Measurements from ENCODE around the gene SSTR5. TPM values are rescaled to one million over a fixed set of nuclear protein-coding genes. Genes with fewer than 3 reads are reported as not detected.

The SSTR5 gene
- total RNA-seq, 1 donor from 2014 or later, result not detected

- ATAC-seq (no peak), DNase-seq (no peak)
- Histone ChIP-seq H3K4me1 (no peaks in the 10 kb centered on the region), H3K36me3 (no peaks in the 10 kb centered on the region), H3K4me3 (no peak overlapping the region), H3K9me3 (no peaks in the 10 kb centered on the region), H3K27me3 (ENCODE audit: low read depth) (peaks cover 56% of the 10 kb centered on the region), H3K27ac (no peak overlapping the region)
- TF ChIP-seq, protein P1, sequence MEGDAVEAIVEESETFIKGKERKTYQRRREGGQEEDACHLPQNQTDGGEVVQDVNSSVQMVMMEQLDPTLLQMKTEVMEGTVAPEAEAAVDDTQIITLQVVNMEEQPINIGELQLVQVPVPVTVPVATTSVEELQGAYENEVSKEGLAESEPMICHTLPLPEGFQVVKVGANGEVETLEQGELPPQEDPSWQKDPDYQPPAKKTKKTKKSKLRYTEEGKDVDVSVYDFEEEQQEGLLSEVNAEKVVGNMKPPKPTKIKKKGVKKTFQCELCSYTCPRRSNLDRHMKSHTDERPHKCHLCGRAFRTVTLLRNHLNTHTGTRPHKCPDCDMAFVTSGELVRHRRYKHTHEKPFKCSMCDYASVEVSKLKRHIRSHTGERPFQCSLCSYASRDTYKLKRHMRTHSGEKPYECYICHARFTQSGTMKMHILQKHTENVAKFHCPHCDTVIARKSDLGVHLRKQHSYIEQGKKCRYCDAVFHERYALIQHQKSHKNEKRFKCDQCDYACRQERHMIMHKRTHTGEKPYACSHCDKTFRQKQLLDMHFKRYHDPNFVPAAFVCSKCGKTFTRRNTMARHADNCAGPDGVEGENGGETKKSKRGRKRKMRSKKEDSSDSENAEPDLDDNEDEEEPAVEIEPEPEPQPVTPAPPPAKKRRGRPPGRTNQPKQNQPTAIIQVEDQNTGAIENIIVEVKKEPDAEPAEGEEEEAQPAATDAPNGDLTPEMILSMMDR (IDR thresholded peaks at IDR 0.05), result no peak
- intact Hi-C loops (cut with DNase I), result no loop called here
These were observed 46.6 kb downstream of the SSTR5 start for GRCh38 chr16:1119129-1119528.

GRCh38 chr16:1119766-1120576 is 47.4 kb downstream of the SSTR5 start:
- Histone ChIP-seq H3K27me3 (ENCODE audit: low read depth) (peaks cover 57% of the 10 kb centered on the region), H3K27ac (no peak overlapping the region), H3K4me3 (no peak overlapping the region), H3K9me3 (no peaks in the 10 kb centered on the region), H3K36me3 (no peaks in the 10 kb centered on the region), H3K4me1 (no peaks in the 10 kb centered on the region)
- intact Hi-C loops (cut with DNase I), result no loop called here
- no peak for DNase-seq
- ATAC-seq, result no peak
- TF ChIP-seq, protein P1 (IDR thresholded peaks at IDR 0.05), result no peak

DNA sequence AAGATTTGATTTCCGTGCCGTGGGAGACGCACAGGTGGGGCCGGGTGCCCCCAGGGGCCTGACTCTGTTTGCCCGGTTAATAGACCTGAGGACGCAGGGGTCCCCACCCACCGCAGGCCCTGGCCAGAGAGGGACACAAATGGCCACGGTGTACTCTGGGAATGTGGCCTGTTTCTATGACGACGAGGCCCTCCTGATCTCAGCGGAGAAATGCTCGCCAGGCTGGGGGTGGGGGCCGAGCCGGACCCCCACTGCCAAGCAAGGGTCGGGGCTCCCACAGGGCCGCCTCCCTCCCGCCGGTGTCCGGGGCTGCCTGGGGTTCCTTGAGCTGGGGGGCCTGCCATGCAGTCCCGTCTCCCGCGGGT is 48.0 kb downstream of the SSTR5 start:
- H3K4me1 ChIP-seq, result no peaks in the 10 kb centered on the region
- peaks cover 63% of the 10 kb centered on the region for H3K27me3 ChIP-seq (ENCODE audit: low read depth)
- H3K27ac ChIP-seq, result no peak overlapping the region
- ATAC-seq (no peak), DNase-seq (no peak)
- TF ChIP-seq, protein P1 (IDR thresholded peaks at IDR 0.05), result no peak
- H3K9me3 ChIP-seq, result no peaks in the 10 kb centered on the region
- no peak overlapping the region for H3K4me3 ChIP-seq
- intact Hi-C loops (cut with DNase I), result no loop called here
- H3K36me3 ChIP-seq, result no peaks in the 10 kb centered on the region

- Histone ChIP-seq H3K36me3 (no peaks in the 10 kb centered on the region), H3K27ac (no peak overlapping the region), H3K4me1 (no peaks in the 10 kb centered on the region), H3K9me3 (no peaks in the 10 kb centered on the region), H3K4me3 (no peak overlapping the region), H3K27me3 (ENCODE audit: low read depth) (peaks cover 67% of the 10 kb centered on the region)
- DNase-seq (no peak), ATAC-seq (no peak)
- TF ChIP-seq, protein P1 (IDR thresholded peaks at IDR 0.05), result no peak
- intact Hi-C loops (cut with DNase I), result no loop called here
These were observed 48.5 kb downstream of the SSTR5 start for GRCh38 chr16:1121009-1121408.

DNA sequence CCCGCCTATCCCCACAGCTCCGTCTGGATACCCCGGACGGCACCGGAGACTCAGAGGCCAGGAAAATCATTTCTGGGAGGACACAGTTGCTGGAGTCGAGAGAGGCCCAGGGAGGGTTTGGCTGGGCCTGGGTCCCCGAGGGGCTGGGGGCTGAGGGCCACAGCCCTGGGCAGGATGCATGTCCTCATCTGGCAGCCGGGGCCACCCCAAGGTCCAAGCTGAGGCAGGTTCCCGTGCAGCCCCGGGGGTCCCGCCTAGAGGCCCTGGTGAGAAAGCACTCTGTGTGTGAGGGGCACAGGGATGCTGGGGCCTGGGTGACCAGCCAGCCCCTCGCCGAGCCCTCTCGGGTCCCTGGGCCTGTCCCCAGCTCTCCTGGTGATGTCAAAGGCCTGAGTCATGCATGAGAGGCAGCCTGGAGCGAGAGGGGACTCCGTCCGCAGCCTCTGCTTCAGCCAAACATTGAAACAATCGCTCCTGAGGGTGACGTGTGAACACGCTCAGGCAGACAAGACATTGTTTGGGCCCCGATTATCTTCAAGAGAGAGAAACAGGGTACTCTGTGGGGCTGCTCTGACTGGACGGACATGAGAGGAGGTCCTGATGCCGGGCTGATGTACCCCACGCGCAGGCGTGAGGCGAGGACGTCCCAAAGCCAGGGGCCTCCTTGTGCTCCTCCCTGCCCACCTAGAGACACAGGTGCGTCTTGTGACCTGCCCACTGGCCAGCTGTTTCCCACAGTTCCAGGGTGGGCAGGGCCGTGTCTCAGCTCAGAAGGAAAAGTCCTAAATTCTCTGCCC is 49.3 kb downstream of the SSTR5 start:
- no peaks in the 10 kb centered on the region for H3K4me1 ChIP-seq
- peaks cover 71% of the 10 kb centered on the region for H3K27me3 ChIP-seq (ENCODE audit: low read depth)
- ATAC-seq, result no peak
- H3K9me3 ChIP-seq, result no peaks in the 10 kb centered on the region
- no peak for DNase-seq
- no peak overlapping the region for H3K4me3 ChIP-seq
- no peak overlapping the region for H3K27ac ChIP-seq
- H3K36me3 ChIP-seq, result no peaks in the 10 kb centered on the region
- TF ChIP-seq, protein P1 (IDR thresholded peaks at IDR 0.05), result no peak
- intact Hi-C loops (cut with DNase I), result no loop called here
